H1 (cell line): ENCODE data around the gene SGSM1. TPM values are rescaled to one million over a fixed set of nuclear protein-coding genes. Genes with fewer than 3 reads are reported as not detected.

ENCODE experiments used
- KDM5A ChIP-seq: fragments of 200-600 bp; IDR thresholded peaks from 2 replicates; pipeline ENCODE4 v1.7.1; 2012; ENCODE audit warnings: mild to moderate bottlenecking, low read length, inconsistent platforms, mixed read lengths
- PHF8 ChIP-seq: fragments of 200-600 bp; sonication (generic); conservative IDR thresholded peaks from 2 replicates; pipeline ENCODE4 v1.7.1; 2012; ENCODE audit warnings: low read depth, mild to moderate bottlenecking, inconsistent platforms, low read length, moderate library complexity
- POLR2A ChIP-seq, 2 experiments: IDR thresholded peaks; 1 replicate in 1 of 2; 2 replicates in 1 of 2; pipeline ENCODE4 v1.6.1; 2011; ENCODE audit warnings: low read depth in 2 of 2, low read length in 2 of 2, mild to moderate bottlenecking in 2 of 2; ENCODE audit errors: control extremely low read depth in 1 of 2
- POLR2AphosphoS5 ChIP-seq: IDR thresholded peaks from 2 replicates; pipeline ENCODE4 v1.6.1; 2011; ENCODE audit warnings: low read depth, low read length
- RFX5 ChIP-seq: IDR thresholded peaks from 2 replicates; pipeline ENCODE4 v1.6.1; 2011; ENCODE audit warnings: low read depth, low read length, improper control_type of control experiment, borderline replicate concordance
- SAP30 ChIP-seq: fragments of 300-600 bp; sonication (generic); IDR thresholded peaks from 2 replicates; pipeline ENCODE4 v1.7.1; 2012; ENCODE audit warnings: low read length, moderate library complexity, mild to moderate bottlenecking, inconsistent platforms; ENCODE audit not compliant: insufficient read depth, insufficient replicate concordance
- SIRT6 ChIP-seq: IDR thresholded peaks from one replicate; pipeline ENCODE4 v1.7.1; 2012; ENCODE audit warnings: low read length, inconsistent platforms
- SRF ChIP-seq: IDR thresholded peaks from 2 replicates; pipeline ENCODE4 v1.6.1; 2011; ENCODE audit warnings: mild to moderate bottlenecking, low read depth, low read length, moderate library complexity
- TBP ChIP-seq: IDR thresholded peaks from 2 replicates; pipeline ENCODE4 v1.6.1; 2011; ENCODE audit warnings: low read depth, low read length, improper control_type of control experiment
- YY1 ChIP-seq: IDR thresholded peaks from 2 replicates; pipeline ENCODE4 v1.6.1; 2011; ENCODE audit warnings: low read depth, mild to moderate bottlenecking, low read length
- polyA plus RNA-seq, 7 experiments: library from polyadenylated mRNA; depleted of rRNA in 3 of 7; stranded (reverse) in 5 of 7; unstranded in 2 of 7; fragments of >200 nt in 5 of 7; fragments of 200-250 nt in 2 of 7; gene quantifications; 1 replicate in 5 of 7; 2 replicates in 1 of 7; 4 replicates in 1 of 7; pipeline versions ENCODE4 v1.2.1 to v1.2.3, GENCODE V29; 2011 to 2013; ENCODE audit warnings: missing spikeins in 2 of 7, mixed read lengths in 2 of 7
- total RNA-seq: library from RNA; stranded (reverse); fragmentation: NEBNext Ultra II Directional; extraction: Animal tissue kit (Norgen Biotek cat#: 25700); gene quantifications from 2 replicates; pipeline ENCODE4 v1.2.1, GENCODE V29; 2021
- TF ChIP-seq, protein P1 (sequence below): fragments of 300-600 bp; sonication (generic); IDR thresholded peaks from 2 replicates; pipeline ENCODE4 v1.7.1; 2012; ENCODE audit warnings: low read length, moderate library complexity, mild to moderate bottlenecking, inconsistent platforms; ENCODE audit not compliant: insufficient replicate concordance

The SGSM1 gene
- total and polyA plus RNA-seq, 2 of the 8 experiments (the other 6 are each of a cell fraction or from before 2014, with no cell fraction given) = 2.8 to 5.2 TPM

DNA sequence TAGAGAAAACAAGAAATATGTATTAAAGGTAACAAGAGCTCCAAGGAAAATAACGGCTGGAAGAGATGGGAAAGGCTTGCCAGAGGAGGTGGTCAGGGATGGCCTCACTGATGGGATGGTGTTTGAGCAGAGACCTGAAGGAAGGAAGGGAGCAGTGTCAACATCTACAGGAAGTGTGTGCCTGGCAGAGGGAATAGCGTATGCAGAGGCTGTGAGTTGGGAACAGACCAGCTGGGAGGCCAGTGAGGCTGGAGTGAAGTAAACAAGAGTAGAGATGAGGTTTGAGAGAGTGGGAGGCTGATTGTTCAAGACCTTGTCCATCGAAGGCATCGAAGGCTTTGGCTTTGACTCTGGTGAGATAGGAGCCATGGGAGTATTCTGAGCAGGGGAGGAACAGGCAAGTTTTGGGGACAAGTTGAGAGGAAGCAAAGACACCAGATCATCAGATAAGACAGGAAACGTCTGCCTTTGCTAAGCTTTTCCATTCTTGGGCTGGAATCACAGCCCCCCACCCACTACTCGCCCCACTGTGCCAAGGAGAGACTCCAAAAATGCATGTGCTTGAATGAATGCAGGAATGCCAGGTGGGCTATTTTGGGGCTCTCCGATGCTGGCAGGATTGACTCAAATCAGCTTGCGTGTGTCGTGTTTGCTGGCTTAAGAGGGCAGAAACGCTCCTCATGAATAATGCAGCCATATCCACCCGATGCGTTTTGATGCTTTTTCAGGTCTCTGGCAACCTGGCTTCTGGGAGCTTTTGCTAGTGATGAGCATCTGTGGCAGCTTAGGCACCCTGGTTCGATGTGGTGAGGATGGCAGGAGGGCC is 7.2 kb downstream of the SGSM1 start (continued):
- TF ChIP-seq, protein P1, sequence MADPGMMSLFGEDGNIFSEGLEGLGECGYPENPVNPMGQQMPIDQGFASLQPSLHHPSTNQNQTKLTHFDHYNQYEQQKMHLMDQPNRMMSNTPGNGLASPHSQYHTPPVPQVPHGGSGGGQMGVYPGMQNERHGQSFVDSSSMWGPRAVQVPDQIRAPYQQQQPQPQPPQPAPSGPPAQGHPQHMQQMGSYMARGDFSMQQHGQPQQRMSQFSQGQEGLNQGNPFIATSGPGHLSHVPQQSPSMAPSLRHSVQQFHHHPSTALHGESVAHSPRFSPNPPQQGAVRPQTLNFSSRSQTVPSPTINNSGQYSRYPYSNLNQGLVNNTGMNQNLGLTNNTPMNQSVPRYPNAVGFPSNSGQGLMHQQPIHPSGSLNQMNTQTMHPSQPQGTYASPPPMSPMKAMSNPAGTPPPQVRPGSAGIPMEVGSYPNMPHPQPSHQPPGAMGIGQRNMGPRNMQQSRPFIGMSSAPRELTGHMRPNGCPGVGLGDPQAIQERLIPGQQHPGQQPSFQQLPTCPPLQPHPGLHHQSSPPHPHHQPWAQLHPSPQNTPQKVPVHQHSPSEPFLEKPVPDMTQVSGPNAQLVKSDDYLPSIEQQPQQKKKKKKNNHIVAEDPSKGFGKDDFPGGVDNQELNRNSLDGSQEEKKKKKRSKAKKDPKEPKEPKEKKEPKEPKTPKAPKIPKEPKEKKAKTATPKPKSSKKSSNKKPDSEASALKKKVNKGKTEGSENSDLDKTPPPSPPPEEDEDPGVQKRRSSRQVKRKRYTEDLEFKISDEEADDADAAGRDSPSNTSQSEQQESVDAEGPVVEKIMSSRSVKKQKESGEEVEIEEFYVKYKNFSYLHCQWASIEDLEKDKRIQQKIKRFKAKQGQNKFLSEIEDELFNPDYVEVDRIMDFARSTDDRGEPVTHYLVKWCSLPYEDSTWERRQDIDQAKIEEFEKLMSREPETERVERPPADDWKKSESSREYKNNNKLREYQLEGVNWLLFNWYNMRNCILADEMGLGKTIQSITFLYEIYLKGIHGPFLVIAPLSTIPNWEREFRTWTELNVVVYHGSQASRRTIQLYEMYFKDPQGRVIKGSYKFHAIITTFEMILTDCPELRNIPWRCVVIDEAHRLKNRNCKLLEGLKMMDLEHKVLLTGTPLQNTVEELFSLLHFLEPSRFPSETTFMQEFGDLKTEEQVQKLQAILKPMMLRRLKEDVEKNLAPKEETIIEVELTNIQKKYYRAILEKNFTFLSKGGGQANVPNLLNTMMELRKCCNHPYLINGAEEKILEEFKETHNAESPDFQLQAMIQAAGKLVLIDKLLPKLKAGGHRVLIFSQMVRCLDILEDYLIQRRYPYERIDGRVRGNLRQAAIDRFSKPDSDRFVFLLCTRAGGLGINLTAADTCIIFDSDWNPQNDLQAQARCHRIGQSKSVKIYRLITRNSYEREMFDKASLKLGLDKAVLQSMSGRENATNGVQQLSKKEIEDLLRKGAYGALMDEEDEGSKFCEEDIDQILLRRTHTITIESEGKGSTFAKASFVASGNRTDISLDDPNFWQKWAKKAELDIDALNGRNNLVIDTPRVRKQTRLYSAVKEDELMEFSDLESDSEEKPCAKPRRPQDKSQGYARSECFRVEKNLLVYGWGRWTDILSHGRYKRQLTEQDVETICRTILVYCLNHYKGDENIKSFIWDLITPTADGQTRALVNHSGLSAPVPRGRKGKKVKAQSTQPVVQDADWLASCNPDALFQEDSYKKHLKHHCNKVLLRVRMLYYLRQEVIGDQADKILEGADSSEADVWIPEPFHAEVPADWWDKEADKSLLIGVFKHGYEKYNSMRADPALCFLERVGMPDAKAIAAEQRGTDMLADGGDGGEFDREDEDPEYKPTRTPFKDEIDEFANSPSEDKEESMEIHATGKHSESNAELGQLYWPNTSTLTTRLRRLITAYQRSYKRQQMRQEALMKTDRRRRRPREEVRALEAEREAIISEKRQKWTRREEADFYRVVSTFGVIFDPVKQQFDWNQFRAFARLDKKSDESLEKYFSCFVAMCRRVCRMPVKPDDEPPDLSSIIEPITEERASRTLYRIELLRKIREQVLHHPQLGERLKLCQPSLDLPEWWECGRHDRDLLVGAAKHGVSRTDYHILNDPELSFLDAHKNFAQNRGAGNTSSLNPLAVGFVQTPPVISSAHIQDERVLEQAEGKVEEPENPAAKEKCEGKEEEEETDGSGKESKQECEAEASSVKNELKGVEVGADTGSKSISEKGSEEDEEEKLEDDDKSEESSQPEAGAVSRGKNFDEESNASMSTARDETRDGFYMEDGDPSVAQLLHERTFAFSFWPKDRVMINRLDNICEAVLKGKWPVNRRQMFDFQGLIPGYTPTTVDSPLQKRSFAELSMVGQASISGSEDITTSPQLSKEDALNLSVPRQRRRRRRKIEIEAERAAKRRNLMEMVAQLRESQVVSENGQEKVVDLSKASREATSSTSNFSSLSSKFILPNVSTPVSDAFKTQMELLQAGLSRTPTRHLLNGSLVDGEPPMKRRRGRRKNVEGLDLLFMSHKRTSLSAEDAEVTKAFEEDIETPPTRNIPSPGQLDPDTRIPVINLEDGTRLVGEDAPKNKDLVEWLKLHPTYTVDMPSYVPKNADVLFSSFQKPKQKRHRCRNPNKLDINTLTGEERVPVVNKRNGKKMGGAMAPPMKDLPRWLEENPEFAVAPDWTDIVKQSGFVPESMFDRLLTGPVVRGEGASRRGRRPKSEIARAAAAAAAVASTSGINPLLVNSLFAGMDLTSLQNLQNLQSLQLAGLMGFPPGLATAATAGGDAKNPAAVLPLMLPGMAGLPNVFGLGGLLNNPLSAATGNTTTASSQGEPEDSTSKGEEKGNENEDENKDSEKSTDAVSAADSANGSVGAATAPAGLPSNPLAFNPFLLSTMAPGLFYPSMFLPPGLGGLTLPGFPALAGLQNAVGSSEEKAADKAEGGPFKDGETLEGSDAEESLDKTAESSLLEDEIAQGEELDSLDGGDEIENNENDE = no peak
- no peak for TF ChIP-seq KDM5A
- TF ChIP-seq POLR2AphosphoS5 = no peak
- no peak for TF ChIP-seq POLR2A (IDR thresholded peaks at IDR 0.05; ENCODE audit: control extremely low read depth in 1 of 2, low read depth in 2 of 2, low read length in 2 of 2)
- TF ChIP-seq PHF8 = no peak
- no peak for TF ChIP-seq SIRT6
- no peak for TF ChIP-seq YY1
- no peak for TF ChIP-seq RFX5
- TF ChIP-seq SRF = no peak
- no peak for TF ChIP-seq TBP
- no peak for TF ChIP-seq SAP30
